ENCODE measurements around the gene MDM4. TPM values are rescaled to one million over a fixed set of nuclear protein-coding genes. Genes with fewer than 3 reads are reported as not detected.
"Not testable (repeated sequence)": the region's sequence is repeated elsewhere in the genome, so short reads cannot be mapped to it uniquely, and the experiment has no call there.

The MDM4 gene, protein sequence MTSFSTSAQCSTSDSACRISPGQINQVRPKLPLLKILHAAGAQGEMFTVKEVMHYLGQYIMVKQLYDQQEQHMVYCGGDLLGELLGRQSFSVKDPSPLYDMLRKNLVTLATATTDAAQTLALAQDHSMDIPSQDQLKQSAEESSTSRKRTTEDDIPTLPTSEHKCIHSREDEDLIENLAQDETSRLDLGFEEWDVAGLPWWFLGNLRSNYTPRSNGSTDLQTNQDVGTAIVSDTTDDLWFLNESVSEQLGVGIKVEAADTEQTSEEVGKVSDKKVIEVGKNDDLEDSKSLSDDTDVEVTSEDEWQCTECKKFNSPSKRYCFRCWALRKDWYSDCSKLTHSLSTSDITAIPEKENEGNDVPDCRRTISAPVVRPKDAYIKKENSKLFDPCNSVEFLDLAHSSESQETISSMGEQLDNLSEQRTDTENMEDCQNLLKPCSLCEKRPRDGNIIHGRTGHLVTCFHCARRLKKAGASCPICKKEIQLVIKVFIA
- 19.3 and 30.8 TPM in 2 replicates for total RNA-seq

DNA sequence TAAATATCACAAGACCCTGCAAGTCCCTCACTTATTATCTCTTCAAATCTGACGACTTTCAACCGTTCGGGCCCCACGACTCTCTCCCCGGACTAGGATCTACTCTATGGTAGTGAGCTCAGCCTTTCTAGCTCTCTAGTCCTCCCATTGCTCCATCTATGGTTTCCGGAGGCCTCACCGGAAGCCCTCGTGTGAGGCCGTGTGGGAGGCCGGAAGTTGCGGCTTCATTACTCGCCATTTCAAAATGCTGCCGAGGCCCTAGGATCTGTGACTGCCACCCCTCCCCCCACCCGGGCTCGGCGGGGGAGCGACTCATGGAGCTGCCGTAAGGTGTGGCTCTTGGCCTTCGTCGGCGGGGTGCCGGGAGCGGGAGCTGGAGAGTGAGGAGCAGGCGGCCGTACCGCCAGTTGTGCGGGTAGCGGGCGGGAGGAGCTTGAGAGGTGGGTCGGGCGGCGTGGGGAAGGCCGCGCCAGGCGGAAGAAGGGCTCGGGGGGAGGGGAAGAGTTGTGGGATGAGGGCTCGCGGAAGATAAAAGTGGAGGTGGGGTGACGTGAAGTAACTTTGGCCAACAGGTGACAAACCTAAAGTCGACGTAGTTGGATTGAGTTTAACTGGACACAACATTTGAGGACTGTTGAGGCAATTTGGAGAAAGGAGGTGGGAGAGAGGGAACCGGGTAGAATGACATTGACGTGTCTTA lies at the start of gene MDM4:
Gene MDM4 (plus strand): TSS at position 227 of the 700 bp plus-strand sequence. CDS start 9,113 bp downstream, outside the sequence.
- DNase-seq: peak; percentile 96

DNA sequence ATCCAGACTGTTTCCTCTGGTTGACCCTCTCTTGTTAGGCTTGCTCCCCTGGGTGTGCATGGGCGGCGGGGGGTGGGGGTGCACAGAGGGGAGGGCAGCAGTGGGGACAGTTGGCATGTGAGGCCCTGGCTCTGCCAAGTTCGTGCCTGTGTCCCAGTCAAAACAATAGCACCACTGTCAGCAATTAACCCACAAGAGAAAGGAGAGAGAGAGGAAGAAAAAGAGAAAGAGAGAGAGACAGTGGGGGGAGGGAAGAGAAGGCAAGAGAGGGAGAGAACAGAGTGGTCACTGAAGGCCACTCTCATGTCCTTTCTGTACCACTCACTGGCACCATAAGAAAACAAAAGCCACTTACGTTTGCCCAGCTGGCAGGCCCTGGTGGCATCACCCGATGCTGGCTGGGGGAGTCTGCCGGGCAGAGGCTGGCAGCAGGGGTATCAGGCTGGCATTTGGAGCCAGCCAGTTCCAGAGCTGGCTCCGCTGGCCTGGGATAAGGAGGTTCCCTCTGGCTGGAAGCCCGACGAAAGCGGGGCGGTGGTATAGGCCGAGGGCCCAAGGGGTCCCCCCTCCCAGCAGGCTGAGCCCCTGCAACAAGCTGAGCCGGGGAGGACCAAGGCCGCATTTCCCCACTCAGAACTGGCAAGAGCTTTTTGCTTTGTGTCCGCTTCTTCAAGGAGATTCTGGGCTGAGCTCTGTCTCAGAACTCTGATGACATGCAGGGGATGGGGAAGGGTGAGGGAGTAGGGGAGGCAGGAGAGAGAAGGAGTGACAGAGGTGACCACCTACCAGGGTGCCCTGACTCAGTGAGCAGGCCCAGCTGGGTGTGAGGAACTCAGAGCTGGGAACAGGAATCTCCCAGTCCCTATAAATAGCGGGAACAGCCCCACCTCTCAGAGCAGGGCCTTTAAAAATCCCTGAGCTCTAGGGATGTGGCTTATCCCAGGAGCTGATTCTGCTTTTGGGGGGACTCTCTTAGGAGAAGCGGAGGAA lies 49.5 kb upstream of the MDM4 start:
- DNase-seq: no peak

DNA sequence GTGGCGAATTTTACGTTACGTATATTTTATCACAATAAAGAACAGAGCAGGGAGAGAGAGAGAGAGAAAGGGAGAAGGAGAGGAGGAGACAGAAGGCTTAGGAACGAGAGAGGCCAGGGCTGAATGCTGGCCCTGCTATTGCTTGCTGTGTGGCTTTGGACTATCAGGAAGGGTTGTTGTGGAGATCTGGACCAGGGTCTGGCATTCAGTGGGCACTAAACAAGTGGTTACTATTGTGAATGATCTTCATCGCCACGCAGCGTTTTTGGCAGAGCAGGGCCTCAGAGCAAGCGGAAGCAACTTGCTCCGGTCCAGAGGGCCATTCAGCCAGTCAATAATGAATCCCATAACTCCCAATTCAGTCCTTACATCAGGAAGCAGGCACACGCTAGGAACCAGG lies 48.0 kb upstream of the MDM4 start:
- no peak for DNase-seq

DNA sequence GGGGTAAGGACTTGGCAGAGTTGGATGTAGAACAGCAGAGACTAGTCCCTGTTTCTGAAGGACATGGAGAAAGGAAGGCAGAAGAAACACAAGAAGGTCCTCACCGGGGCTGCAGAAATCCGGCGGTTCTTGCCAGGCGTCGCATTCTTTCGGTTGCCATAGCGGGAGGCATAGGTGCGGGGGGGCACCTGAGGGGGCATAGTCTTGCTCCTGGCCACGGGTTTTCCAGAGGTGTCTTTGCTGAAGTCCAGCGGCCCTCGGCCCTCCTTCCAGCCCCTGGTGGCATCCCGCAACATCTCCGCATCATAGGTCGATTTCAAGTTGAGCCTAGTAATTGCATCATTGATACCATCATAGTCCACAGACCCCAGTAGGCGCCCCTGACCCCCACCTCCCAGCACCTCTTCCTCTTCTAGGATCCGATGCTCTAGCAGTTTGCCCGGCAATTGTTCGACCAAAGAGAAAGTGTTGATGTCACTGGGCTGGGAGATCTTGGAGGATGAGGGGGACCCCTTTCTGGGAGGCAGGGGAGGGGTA lies 47.4 kb upstream of the MDM4 start:
- no peak for DNase-seq

DNA sequence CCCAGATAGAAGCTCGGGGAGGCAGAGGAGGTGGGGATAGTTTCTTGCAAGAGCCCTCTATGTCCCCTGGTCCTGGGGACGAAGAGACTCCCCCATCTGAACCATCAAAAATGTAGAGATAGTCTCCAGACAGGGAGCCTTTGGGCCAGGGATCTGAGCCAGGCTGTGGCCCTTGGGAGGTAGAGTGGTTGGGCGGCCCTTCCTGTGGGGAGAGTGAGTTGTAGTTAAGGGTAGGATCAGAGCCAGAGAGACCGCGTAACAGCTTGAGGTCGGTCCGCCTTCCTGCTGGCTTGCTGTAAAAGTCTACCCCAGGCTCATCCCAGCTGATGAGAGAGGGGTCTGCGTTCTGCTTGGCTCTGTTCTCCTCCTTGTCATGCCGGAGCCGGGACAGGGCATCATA lies 46.9 kb upstream of the MDM4 start:
- no peak for DNase-seq

DNA sequence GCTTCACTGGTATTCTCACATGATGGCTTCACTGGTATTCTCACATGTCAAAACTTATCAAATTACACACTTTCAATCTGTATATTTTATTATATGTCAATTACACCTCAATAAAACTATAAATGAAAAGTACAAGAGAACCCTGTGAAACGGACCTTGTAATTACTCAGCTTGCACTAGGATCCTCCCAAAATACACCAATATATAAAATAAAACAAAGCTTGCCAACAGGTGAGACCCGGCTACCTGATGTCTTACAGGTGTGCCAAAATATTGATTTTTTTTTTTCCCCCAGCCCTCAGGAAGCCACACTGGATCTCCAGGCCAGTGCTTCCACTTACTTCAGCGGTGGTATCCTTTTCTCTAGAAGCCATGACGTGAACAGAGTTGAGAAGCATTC lies 44.5 kb upstream of the MDM4 start:
- DNase-seq: no peak

DNA sequence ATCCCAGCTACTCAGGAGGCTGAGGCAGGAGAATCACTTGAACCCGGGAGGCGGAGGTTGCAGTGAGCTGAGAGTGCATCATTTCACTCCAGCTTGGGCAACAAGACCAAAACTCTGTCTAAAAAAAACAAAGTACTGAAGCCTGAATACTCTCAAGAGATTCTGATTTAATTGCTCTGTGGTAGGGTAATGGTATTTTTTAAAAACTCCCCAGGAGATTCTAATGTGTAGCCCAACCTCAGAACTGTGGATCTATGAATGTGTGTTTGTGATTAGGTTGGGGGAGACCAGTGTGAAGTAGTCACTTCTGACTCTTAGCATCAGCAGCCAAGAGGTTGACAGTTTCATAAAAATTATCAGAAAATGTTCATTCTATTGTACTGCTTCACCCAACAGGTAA lies 43.5 kb upstream of the MDM4 start:
- no peak for DNase-seq

DNA sequence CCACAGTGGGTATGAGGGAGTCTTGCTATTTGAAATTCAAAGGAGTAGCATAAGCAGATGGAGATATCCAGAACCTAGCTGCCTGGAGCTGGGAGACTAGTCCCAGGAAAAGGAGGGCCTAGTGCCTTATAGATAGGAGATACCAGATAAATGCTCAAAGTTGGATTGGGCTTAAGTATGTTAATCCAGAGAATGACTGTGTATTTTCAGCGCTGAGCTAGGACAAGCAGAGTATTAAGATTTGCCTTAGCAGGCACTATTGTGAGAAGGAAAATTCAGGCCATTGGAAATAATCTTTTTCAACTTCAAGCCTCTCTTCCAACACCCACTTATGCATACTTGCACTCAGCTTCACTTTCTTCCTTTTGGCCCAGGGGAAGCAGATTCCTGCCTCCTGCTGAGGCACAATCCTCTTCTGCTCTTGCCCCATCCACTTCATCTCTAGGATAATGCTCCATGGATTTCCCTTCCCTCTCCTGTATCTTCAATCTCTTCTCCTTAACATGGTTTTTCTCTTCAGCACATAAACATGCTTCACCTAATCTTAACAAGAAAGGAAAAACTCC lies 42.7 kb upstream of the MDM4 start:
- DNase-seq: no peak

DNA sequence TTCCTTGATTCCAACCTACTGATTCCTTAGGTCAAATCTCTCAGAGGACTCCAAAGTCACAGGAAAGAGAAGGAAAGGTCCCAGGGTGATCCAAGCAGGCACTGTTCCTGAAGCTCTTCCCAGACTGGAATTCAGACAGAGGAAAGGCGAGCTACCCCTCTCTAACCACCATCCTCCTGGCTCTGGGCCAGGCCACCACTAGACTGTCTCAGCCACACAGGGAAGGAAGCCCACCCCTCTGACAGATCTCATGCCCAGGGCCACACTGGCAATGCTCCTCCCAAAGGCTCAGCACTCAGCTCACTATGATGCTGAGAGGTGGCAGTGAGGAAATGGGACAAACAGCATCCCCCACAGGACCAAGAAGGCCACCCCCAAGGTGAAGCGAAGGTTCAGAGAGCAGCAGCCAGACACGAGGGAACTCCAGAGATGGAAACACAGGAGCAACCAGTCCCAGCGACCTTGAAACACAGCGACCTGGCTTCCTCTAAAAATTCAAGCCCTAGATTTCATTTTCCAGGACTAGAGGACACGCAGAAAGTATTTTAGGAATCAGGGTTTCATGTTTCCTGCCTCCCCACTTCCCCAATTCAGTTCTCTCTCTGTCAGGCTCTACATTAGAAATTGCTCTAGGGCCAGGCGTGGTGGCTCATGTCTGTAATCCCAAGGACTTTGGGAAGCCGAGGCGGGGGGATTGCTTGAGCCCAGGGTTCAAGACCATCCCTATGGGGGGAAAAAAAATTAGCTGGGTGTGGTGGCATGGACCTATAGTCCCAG lies 40.4 kb upstream of the MDM4 start:
- DNase-seq: no peak

DNA sequence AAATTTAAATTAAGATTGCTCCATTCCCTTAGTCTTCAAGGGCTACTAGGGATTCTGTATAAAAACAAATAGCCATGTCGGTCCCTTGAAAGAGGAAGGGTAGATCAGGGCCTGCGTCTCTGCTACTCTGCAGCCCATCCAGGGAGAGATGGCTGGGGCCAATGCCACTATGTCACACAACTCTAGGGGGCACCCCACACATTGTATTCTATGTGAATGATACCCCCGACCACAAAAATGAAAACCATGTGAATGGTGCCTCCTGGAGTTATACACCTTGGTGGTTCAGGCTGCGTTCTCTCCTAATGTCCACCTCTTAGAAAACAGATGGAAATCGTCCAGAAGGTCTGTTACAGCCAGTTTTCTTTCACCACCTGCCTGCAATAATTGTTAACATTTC lies 39.6 kb upstream of the MDM4 start:
- no peak for DNase-seq

DNA sequence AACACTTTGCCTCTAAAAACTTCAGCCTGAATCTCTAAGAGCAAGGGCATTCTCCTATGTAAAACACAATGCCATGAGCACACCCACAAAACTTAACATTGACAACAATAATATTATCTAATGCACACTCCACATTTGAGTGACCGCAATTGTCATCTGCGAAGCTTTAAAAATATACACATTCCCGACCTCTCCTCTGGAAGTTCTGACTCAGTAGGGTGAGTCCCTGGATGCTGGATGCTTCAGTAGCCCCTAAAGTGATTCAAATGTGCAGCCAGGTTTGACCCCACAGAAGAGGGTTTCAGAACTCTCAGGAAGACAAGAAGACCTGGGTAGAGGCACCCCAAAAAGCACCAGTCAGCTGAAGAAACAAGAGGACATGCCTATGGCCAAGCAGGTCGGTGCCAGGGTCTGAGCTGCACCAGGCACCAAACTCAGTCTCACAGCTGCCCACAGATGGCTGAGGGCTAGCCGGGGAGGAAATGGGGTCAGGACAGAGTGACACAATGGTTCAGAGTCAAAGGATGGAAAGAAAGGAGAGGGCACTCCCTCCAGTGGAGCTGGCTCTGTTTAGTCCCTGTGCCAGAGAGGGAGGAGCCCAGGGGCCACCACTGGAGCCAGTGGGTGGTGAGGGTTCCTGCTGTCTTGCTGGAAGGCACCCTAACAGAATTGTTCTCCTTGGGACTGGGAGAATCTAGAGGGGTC lies 39.0 kb upstream of the MDM4 start:
- DNase-seq: peak; percentile 54

DNA sequence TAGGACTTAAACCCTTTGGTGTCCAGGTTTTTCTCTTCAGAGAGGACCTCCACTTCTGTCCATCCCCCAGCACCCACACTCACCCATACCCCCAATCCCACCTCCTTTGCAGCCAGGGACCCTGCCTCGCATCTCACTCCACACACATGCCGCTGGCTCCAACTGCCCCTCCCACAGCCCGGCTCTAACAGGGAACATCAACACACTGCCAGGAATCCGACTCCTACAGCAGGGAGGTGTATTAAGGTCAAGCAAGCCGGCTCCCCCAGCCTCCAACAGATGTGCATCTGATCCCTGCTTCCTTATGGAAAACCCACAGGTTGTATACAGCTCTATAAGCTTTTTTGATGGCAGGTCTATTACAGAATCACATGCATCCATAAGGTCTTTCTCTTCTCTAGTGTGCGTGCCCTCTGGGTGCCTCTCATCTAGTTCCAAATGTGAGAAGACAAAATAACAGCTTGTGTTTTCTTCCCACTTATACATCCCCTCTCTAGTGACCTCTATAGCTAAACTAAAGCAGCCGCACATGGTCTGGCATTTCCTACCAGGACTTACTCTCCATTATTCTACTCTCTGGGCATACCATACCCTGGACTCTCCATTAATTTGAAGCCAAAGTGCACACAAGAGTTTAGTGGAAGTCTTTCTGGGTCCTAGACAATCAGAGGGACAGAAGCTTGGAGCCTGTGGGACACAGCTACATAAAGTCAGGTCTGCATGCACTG lies 37.9 kb upstream of the MDM4 start:
- DNase-seq: no peak

DNA sequence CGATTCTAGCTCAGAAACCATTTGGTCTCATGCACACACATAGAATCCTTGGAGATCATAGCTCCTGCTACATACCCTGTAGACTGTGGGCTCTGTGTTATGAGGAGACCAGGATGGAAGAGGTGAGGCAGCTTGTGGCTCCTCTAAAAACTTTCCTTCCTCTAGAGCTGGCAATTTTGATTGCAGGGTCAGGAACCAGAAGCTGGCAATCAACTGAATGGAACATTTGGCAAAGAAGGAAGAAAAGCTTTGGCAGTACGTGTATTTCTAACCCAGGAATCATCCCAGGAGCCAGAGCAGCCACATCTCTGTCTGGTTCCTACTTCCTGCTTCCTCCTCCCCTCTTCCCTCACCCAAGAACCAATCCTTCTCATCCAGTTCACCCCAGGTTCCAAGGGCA lies 37.3 kb upstream of the MDM4 start:
- DNase-seq: no peak

DNA sequence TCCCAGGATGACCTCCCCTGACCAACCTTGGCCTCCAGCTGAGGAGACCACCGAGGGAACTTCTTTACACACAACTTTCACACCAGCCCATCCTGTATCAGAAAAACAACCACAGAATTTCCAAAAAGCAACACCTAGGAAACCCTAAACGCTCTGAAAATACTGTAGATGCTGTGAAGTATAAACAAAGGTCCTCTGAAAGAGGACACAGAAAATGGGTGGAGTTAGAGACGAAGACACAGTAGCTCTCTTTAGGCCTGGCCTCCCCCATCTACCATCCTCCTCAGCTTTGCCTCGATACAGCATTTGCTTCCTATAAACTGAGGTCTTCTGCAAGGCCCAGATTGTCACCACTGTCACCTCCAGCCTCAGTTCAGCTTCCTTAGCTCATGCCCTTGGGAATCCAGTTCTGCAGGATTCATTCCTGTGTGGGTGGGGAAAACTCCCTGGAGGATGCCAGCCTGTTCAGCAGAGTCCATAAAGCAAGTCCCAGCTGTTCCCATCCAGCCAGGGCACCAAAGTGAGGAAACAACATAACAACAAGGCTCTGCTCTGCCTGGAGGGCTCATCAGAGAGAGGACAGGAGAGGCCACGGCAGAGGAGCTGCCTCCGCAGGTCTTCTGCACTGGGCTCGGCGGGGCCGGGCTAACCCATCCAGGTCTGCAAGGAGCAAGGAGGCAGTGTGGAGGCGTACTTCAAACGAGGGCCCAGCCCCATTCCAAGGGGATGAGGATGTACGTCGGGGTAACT lies 36.6 kb upstream of the MDM4 start:
- no peak for DNase-seq

DNA sequence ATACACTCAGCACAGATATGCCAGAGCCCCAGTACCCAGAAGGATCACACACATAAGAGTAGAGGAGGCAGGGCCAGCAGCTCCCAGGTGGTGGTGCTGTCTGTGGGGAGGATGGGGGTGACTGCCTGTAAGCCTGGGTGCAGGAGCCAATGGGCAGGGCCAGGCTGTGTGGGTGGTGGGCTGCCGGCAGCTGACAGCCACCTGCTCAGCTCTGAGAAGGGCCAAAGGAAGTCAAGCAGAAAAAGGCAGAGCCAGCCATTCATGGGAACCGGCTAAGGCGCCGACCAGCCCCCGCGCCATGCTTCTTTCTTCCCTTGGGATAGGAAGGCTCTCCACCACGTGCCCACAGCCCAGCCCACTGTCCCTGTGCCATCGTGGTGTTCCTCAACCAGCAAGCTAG lies 35.7 kb upstream of the MDM4 start:
- DNase-seq: no peak

DNA sequence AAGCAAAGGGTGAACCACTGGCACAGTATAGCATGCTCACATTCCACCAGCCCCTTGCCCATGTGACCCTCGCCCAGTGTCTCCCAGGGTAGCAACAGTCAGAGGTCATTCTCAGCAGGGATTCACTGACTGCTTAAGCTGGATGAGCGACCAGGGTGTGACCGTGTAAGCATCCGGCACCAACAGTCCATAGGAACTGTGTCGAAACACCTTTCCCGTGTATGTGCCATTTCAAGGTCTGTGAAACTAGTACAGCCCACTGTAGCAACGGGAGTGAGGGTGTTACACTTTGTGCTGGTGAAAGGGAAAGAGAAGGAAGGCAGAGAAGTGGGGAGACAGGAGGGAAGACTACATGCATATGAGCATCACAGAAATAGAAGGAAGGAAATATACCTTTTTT lies 32.4 kb upstream of the MDM4 start:
- DNase-seq: no peak

DNA sequence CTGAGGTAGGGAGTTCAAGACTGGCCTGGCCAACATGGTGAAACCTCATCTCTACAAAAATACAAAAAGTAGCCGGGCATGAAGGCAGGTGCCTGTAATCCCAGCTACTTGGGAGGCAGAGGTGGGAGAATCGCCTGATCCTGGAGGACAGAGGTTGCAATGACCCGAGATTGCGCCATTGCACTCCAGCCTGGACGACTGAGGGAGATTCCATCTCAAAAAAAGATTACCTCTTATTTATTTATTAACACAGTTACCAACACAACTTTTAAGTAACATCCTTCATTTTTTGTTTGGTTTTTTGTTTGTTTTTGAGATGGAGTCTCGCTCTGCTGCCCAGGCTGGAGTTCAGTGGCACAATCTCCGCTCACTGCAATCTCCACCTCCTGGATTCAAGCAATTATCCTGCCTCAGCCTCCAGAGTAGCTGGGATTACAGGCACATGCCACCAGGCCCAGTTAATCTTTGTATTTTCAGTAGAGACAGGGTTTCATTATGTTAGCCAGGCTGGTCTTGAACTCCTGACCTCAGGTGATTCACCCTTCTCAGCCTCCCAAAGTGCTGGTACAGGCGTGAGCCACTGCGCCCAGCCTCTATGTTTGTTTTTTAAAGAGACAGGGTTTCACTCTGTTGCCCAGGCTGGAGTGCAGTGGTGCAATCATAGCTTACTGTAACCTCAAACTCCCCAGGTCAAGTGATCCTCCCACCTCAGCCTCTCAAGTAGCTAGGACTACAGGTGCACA lies 29.5 kb upstream of the MDM4 start:
- DNase-seq: not testable (repeated sequence)

DNA sequence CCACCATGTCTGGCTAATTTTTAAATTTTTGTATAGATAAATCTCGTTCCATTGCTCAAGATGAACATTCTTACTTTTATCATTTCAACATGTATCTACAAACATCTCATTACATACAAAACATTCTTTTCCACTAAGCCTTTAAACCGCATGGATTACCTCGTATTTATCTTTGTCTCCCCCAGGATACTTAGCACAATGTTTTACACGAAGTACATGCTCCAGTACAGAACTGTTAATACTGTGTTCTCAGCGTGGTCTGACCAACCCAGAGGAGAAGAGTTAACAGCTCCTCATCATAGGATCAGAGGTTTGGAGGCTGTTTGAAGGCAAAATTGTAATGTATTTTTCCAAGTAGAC lies 29.0 kb upstream of the MDM4 start:
- no peak for DNase-seq

DNA sequence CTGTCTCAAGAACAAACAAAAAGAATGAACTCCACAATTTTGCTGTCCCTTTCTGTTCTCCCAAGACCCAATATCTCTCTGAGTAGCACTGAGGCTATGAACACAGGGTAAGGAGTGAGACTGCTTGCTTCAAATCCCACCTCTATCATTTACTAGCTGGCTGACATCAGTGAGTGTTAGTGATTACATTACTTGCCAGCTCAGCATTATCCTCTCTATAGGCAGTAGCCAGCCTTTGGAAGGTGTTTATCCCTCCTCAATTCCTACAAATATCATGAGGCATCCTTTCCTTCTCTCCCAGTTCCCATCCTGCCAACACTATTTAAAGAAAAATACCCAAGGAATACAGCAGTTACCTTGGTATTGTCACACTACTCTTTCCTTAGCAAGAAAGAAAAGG lies 24.6 kb upstream of the MDM4 start:
- DNase-seq: no peak

Data from dermis blood vessel endothelial cell (primary cell).